K562 (cell line): ENCODE results near the gene SRPK2. TPM values are rescaled to one million over a fixed set of nuclear protein-coding genes. Genes with fewer than 3 reads are reported as not detected.

ENCODE experiments used
- BACH1 ChIP-seq: fragments of 200-800 bp; sonication (Bioruptor generic); IDR thresholded peaks from 2 replicates; pipeline ENCODE4 v1.6.1; 2016; ENCODE audit warnings: missing genetic modification characterization, missing compliant biosample characterization
- KLF1 ChIP-seq: fragments of 450-650 bp; IDR thresholded peaks from 2 replicates; pipeline ENCODE4 v1.6.1; 2016; ENCODE audit warnings: missing genetic modification characterization, missing compliant biosample characterization
- KLF6 ChIP-seq: fragments of 250-450 bp; sonication (Bioruptor Pico); IDR thresholded peaks from 2 replicates; pipeline ENCODE4 v1.4.0; 2020; ENCODE audit warnings: mild to moderate bottlenecking, moderate library complexity, borderline replicate concordance
- LARP7 ChIP-seq: fragments of 450-650 bp; IDR thresholded peaks from 2 replicates; pipeline ENCODE4 v1.6.1; 2016
- LCOR ChIP-seq: sonication (generic); formaldehyde crosslinking; IDR thresholded peaks from 2 replicates; pipeline ENCODE4 v1.8.0; 2022; ENCODE audit warnings: mild to moderate bottlenecking, missing genetic modification reagents
- PRDM10 ChIP-seq: fragments of 450-650 bp; IDR thresholded peaks from 2 replicates; pipeline ENCODE4 v1.6.1; 2018; ENCODE audit not compliant: partially characterized antibody
- RBBP5 ChIP-seq: fragments of 200-600 bp; sonication (generic); IDR thresholded peaks from 2 replicates; pipeline ENCODE4 v1.6.1; 2012; ENCODE audit warnings: borderline replicate concordance, mild to moderate bottlenecking, low read length, control low read depth, inconsistent platforms; ENCODE audit not compliant: insufficient read depth, poor library complexity, severe bottlenecking
- RBM34 ChIP-seq: fragments of 200-400 bp; formaldehyde crosslinking; IDR thresholded peaks from 2 replicates; pipeline ENCODE4 v1.6.1; 2018; ENCODE audit warnings: low read length, borderline replicate concordance; ENCODE audit not compliant: insufficient read depth
- RCOR1 ChIP-seq, 2 experiments: IDR thresholded peaks; 2 replicates each; pipeline ENCODE4 v1.6.1; 2012; ENCODE audit warnings: low read depth in 2 of 2, low read length in 2 of 2, borderline replicate concordance in 1 of 2, improper control_type of control experiment in 1 of 2
- RFX1 ChIP-seq: fragments of 450-650 bp; IDR thresholded peaks from 2 replicates; pipeline ENCODE4 v1.6.1; 2016; ENCODE audit warnings: mild to moderate bottlenecking, moderate library complexity
- SAFB ChIP-seq: fragments of 200-400 bp; formaldehyde crosslinking; IDR thresholded peaks from 2 replicates; pipeline ENCODE4 v1.6.1; 2017; ENCODE audit warnings: low read depth, low read length, borderline replicate concordance
- TAL1 ChIP-seq: fragments of 450-650 bp; IDR thresholded peaks from 2 replicates; pipeline ENCODE4 v1.6.1; 2016; ENCODE audit warnings: mild to moderate bottlenecking
- TEAD4 ChIP-seq, 2 experiments: sonication (generic) in 1 of 2; formaldehyde crosslinking in 1 of 2; IDR thresholded peaks; 2 replicates each; pipeline versions ENCODE4 v1.6.1 to v1.8.0; 2012 to 2022; ENCODE audit warnings: borderline replicate concordance in 1 of 2, inconsistent platforms in 1 of 2, low read length in 1 of 2, mild to moderate bottlenecking in 1 of 2, missing genetic modification reagents in 1 of 2
- TRIM24 ChIP-seq, 2 experiments: fragments of 450-650 bp; IDR thresholded peaks; 2 replicates each; pipeline ENCODE4 v1.6.1; 2016
- YBX1 ChIP-seq: fragments of 450-650 bp; IDR thresholded peaks from 2 replicates; pipeline ENCODE4 v1.7.1; 2016; ENCODE audit warnings: mild to moderate bottlenecking
- ZNF133 ChIP-seq: fragments of 250-450 bp; sonication (Bioruptor Pico); IDR thresholded peaks from 2 replicates; pipeline ENCODE4 v1.4.0; 2020; ENCODE audit warnings: mild to moderate bottlenecking
- ZNF134 ChIP-seq: fragments of 250-450 bp; sonication (Bioruptor Pico); conservative IDR thresholded peaks from 2 replicates; pipeline ENCODE4 v1.4.0; 2020
- ZNF217 ChIP-seq: sonication (generic); formaldehyde crosslinking; IDR thresholded peaks from 2 replicates; pipeline ENCODE4 v1.8.0; 2022; ENCODE audit warnings: mild to moderate bottlenecking, missing genetic modification reagents
- polyA plus RNA-seq, 8 experiments: library from polyadenylated mRNA; depleted of rRNA in 4 of 8; stranded (reverse) in 5 of 8; unstranded in 3 of 8; fragments of >200 nt; fragmentation: Nextera tagmentation in 2 of 8; fragmentation: Illumina TruSeq in 1 of 8; extraction: Ambion mirVana in 2 of 8; extraction: Trizol in 1 of 8; gene quantifications; 2 replicates each; pipeline versions ENCODE4 v1.2.1 to v1.2.3, GENCODE V29; 2011 to 2014; ENCODE audit warnings: inconsistent platforms in 1 of 8, missing spikeins in 1 of 8
- total RNA-seq, 7 experiments: library from RNA; depleted of rRNA in 6 of 7; stranded (reverse); fragments of >200 nt in 6 of 7; fragmentation: Illumina TruSeq in 2 of 7; extraction: Trizol in 2 of 7; gene quantifications; 2 replicates each; pipeline versions ENCODE4 v1.2.1 to v1.2.3, GENCODE V29; 2011 to 2021; ENCODE audit warnings: low replicate concordance in 1 of 7
- TF ChIP-seq, protein P1 (sequence below): sonication (generic); formaldehyde crosslinking; IDR thresholded peaks from 2 replicates; pipeline ENCODE4 v1.8.0; 2023; ENCODE audit warnings: mild to moderate bottlenecking, missing genetic modification reagents
- TF ChIP-seq, protein P2 (sequence below): fragments of 250-450 bp; sonication (Bioruptor Pico); IDR thresholded peaks from 2 replicates; pipeline ENCODE4 v1.5.0; 2020; ENCODE audit warnings: mild to moderate bottlenecking
- TF ChIP-seq, protein P3 (sequence below): fragments of 200-800 bp; sonication (Bioruptor generic); IDR thresholded peaks from 2 replicates; pipeline ENCODE4 v1.6.1; 2017; ENCODE audit warnings: missing genetic modification characterization, missing compliant biosample characterization

The SRPK2 gene
- total and polyA plus RNA-seq, 9 of the 15 experiments (the other 6 are each of a cell fraction or from before 2014, with no cell fraction given), result 21.5 to 44.7 (median 33.3) TPM

DNA sequence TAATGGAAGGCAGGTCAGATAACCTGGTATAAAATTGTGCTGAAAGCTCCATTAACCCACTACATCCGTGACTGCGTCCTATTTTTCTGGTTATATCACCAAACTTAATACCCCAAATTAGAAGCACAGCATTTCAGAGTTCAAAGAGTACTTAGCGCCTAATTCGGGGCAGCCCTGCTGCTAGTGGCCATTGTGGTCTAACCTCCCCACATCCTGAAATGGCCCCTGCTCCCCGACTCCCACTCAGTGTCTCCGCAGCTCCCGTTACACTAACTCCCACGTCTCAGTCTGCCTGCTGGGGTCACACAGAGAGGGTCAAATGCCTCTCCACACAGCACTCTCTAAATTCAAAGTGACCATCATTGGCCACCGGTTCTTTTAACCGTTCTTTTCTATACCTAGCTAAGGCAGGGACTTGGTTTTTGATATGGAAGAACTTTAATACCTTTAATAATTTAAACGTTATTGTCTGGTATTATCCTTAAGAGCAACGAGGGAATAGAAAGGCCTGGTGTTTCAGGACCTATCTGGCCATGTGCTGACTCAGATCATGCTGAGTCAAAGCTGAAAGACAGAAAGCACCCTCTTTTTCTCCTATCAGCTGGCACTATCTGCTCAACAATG lies 257.6 kb downstream of the SRPK2 start (continued):
- TF ChIP-seq TRIM24 (IDR thresholded peaks at IDR 0.05) (peak in 1 of 2 experiments; percentile 56; a peak in 1 of 4 replicates), KLF6 (no peak), LARP7 (no peak), TEAD4 (IDR thresholded peaks at IDR 0.05; ENCODE audit: low read length) (peak; percentile 73; the same call in 1 of the 2 replicates), TEAD4 (CRISPR knock-in tag; IDR thresholded peaks at IDR 0.05; ENCODE audit: borderline replicate concordance) (no peak), SAFB (no peak), RBM34 (no peak), KLF1 (tag) (no peak), ZNF134 (CRISPR knock-in tag) (no peak), RBBP5 (no peak), YBX1 (no peak), ZNF217 (no peak), RFX1 (no peak), PRDM10 (peak; percentile 48), LCOR (CRISPR knock-in tag) (peak; percentile 52; the same call in 1 of the 2 replicates), ZNF133 (no peak), RCOR1 (IDR thresholded peaks at IDR 0.05; ENCODE audit: borderline replicate concordance in 1 of 2, low read depth in 2 of 2, low read length in 2 of 2) (0 out of 4 replicates have a peak, but pooled peaks of 1 of the 2 experiments have one; percentile 38), TAL1 (no peak; the same call in 1 of the 2 replicates), BACH1 (tag) (peak; percentile 96)
- TF ChIP-seq, protein P1, sequence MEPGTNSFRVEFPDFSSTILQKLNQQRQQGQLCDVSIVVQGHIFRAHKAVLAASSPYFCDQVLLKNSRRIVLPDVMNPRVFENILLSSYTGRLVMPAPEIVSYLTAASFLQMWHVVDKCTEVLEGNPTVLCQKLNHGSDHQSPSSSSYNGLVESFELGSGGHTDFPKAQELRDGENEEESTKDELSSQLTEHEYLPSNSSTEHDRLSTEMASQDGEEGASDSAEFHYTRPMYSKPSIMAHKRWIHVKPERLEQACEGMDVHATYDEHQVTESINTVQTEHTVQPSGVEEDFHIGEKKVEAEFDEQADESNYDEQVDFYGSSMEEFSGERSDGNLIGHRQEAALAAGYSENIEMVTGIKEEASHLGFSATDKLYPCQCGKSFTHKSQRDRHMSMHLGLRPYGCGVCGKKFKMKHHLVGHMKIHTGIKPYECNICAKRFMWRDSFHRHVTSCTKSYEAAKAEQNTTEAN, result no peak
- TF ChIP-seq, protein P2, sequence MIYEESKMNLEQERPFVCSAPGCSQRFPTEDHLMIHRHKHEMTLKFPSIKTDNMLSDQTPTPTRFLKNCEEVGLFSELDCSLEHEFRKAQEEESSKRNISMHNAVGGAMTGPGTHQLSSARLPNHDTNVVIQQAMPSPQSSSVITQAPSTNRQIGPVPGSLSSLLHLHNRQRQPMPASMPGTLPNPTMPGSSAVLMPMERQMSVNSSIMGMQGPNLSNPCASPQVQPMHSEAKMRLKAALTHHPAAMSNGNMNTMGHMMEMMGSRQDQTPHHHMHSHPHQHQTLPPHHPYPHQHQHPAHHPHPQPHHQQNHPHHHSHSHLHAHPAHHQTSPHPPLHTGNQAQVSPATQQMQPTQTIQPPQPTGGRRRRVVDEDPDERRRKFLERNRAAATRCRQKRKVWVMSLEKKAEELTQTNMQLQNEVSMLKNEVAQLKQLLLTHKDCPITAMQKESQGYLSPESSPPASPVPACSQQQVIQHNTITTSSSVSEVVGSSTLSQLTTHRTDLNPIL (CRISPR knock-in tag), result no peak
- TF ChIP-seq, protein P3, sequence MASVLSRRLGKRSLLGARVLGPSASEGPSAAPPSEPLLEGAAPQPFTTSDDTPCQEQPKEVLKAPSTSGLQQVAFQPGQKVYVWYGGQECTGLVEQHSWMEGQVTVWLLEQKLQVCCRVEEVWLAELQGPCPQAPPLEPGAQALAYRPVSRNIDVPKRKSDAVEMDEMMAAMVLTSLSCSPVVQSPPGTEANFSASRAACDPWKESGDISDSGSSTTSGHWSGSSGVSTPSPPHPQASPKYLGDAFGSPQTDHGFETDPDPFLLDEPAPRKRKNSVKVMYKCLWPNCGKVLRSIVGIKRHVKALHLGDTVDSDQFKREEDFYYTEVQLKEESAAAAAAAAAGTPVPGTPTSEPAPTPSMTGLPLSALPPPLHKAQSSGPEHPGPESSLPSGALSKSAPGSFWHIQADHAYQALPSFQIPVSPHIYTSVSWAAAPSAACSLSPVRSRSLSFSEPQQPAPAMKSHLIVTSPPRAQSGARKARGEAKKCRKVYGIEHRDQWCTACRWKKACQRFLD (CRISPR knock-in tag), result peak; percentile 86
